ENCODE data around the gene AAMP. TPM values are rescaled to one million over a fixed set of nuclear protein-coding genes. Genes with fewer than 3 reads are reported as not detected.
A peak's percentile ranks its signal among the peaks of the same experiment; 100 is the strongest.

AAMP gene
- total RNA-seq, 2 donors from 2014 or later = 43.3 to 45.0 TPM

GRCh38 chr2:218296847-218297246 lies 26.9 kb upstream of the AAMP start:
- DNase-seq (ENCODE audit: low spot score) = no peak
- intact Hi-C loops (cut with DNase I) = loop anchor here in 1 of 2 donors (10.0 kb wide), 1 partner anchor 98 kb away; the partner anchor contains the start of gene CTDSP1

- DNase-seq (ENCODE audit: low spot score) = no peak
- intact Hi-C loops (cut with DNase I) = loop anchor here in 1 of 2 donors (10.0 kb wide), 1 partner anchor 99 kb away; the partner anchor contains the start of gene CTDSP1
Measured at GRCh38 chr2:218296200-218296599, 26.3 kb upstream of the AAMP start.

GRCh38 chr2:218295029-218295428 lies 25.1 kb upstream of the AAMP start:
- intact Hi-C loops (cut with DNase I) = loop anchor here in 1 of 2 donors (10.0 kb wide), 1 partner anchor 100 kb away; the partner anchor contains the start of gene CTDSP1
- no peak for DNase-seq (ENCODE audit: low spot score)

- intact Hi-C loops (cut with DNase I) = loop anchor here (5.0 to 10.0 kb wide), 2 partner anchors 100 to 103 kb away; partner anchors contain the start of gene CTDSP1 (in 2 of the 2)
- no peak for DNase-seq (ENCODE audit: low spot score)
Measured at GRCh38 chr2:218294430-218295022, 24.6 kb upstream of the AAMP start.

- DNase-seq (ENCODE audit: low spot score) = no peak
- intact Hi-C loops (cut with DNase I) = loop anchor here (5.0 to 10.0 kb wide), 2 partner anchors 101 to 103 kb away; partner anchors contain the start of gene CTDSP1 (in 2 of the 2)
Measured at GRCh38 chr2:218293715-218294429, 23.9 kb upstream of the AAMP start.

GRCh38 chr2:218292048-218293014 lies 22.4 kb upstream of the AAMP start, which contains the start of gene TMBIM1:
TMBIM1 (minus strand) TSS chr2:218292503; CDS start chr2:218282141, 10,362 bp downstream.
- DNase-seq (ENCODE audit: low spot score) = peak; percentile 96
- intact Hi-C loops (cut with DNase I) = loop anchor here (5.0 to 10.0 kb wide), 2 partner anchors 102 to 105 kb away; partner anchors contain the start of gene CTDSP1 (in 2 of the 2)

- intact Hi-C loops (cut with DNase I) = loop anchor here (5.0 to 10.0 kb wide), 2 partner anchors 103 to 106 kb away; partner anchors contain the start of gene CTDSP1 (in 2 of the 2)
- no peak for DNase-seq (ENCODE audit: low spot score)
Measured at GRCh38 chr2:218291318-218292047, 21.5 kb upstream of the AAMP start.

- no peak for DNase-seq (ENCODE audit: low spot score)
- intact Hi-C loops (cut with DNase I) = loop anchor here (5.0 to 10.0 kb wide), 2 partner anchors 104 to 107 kb away; partner anchors contain the start of gene CTDSP1 (in 2 of the 2)
Measured at GRCh38 chr2:218290316-218291261, 20.7 kb upstream of the AAMP start.

- intact Hi-C loops (cut with DNase I) = loop anchor here (5.0 to 10.0 kb wide), 2 partner anchors 105 to 108 kb away; partner anchors contain the start of gene CTDSP1 (in 2 of the 2)
- no peak for DNase-seq (ENCODE audit: low spot score)
Measured at GRCh38 chr2:218289639-218290315, 19.8 kb upstream of the AAMP start.

- peak; percentile 96 for DNase-seq (ENCODE audit: low spot score)
- intact Hi-C loops (cut with DNase I) = no loop called here
Measured at GRCh38 chr2:218286570-218287459, 16.9 kb upstream of the AAMP start.

- no peak for DNase-seq (ENCODE audit: low spot score)
- intact Hi-C loops (cut with DNase I) = no loop called here
Measured at GRCh38 chr2:218285604-218286003, 15.7 kb upstream of the AAMP start.

GRCh38 chr2:218284106-218284811 lies 14.3 kb upstream of the AAMP start:
- no peak for DNase-seq (ENCODE audit: low spot score)
- intact Hi-C loops (cut with DNase I) = no loop called here

- intact Hi-C loops (cut with DNase I) = no loop called here
- no peak for DNase-seq (ENCODE audit: low spot score)
Measured at GRCh38 chr2:218282173-218282991, 12.4 kb upstream of the AAMP start.

- intact Hi-C loops (cut with DNase I) = no loop called here
- DNase-seq (ENCODE audit: low spot score) = no peak
Measured at GRCh38 chr2:218281449-218281848, 11.5 kb upstream of the AAMP start.
